ENCODE data around the gene IRF7.
"Not testable (repeated sequence)": the region's sequence is repeated elsewhere in the genome, so short reads cannot be mapped to it uniquely, and the experiment has no call there.

The IRF7 gene

DNA sequence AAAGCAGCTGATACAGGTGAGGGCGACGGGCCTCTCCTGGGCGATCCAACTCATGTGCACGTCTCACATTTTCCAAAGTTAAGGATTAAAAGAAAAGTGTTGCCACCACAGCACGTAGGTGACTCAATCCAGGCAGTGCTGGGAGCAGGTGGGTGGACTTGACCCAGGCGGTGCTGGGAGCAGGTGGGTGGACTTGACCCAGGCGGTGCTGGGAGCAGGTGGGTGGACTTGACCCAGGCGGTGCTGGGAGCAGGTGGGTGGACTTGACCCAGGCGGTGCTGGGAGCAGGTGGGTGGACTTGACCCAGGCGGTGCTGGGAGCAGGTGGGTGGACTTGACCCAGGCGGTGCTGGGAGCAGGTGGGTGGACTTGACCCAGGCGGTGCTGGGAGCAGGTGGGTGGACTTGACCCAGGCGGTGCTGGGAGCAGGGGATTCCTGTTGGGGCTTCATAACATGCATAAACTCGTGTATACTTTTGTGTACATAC lies 32.0 kb upstream of the IRF7 start:
- not testable (repeated sequence) for H3K36me3 Mint-ChIP-seq; H3K4me3 Mint-ChIP-seq; H3K9me3 Mint-ChIP-seq (ENCODE audit: low read depth); H3K4me1 Mint-ChIP-seq (ENCODE audit: low read depth); H3K27me3 Mint-ChIP-seq; H3K27ac Mint-ChIP-seq

DNA sequence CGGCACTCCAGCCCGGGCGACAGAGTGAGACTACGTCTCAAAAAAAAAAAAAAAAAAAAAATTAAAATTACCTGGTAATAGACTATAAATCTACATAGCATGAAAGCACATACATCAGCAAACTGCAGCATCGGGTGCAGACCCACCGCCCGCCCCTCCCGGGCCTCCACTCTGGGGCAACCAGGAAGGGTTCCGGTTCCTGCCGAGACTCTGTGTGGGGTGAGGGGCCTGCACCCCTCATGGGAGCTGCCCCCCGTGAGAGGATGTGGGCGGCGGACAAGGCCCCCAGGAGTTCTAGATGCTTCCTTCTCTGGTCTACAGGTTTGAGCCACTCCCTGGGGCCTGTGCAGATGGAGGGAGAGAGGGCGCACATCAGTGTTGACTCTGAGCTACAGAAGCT lies 30.5 kb upstream of the IRF7 start:
- Mint-ChIP-seq H3K27ac (no peak overlapping the region), H3K36me3 (no peaks in the 10 kb centered on the region), H3K9me3 (ENCODE audit: low read depth) (no peaks in the 10 kb centered on the region), H3K4me3 (no peak overlapping the region), H3K27me3 (no peaks in the 10 kb centered on the region), H3K4me1 (ENCODE audit: low read depth) (peaks cover 2% of the 10 kb centered on the region)

DNA sequence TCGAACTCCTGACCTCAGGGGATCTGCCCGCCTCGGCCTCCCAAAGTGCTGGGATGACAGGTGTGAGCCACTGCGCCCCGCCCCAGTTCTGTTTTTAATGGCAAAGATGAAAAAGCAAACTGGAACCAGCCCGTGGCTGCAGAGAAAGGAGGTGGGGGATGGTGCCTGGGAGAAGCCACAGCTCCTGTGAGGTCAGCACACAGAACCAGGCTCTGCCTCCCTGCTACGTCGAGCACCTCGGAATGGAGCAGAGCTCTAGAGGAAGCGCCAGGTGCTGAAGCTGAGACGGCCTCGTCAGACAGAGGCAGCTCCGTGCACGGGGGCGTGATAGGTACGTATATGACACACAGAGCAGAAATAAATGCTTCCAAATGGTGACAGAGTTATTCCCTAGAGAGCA lies 29.8 kb upstream of the IRF7 start:
- Mint-ChIP-seq H3K9me3 (ENCODE audit: low read depth) (no peaks in the 10 kb centered on the region), H3K4me1 (ENCODE audit: low read depth) (peaks cover 2% of the 10 kb centered on the region), H3K27ac (no peak overlapping the region), H3K36me3 (no peaks in the 10 kb centered on the region), H3K4me3 (no peak overlapping the region), H3K27me3 (no peaks in the 10 kb centered on the region)

DNA sequence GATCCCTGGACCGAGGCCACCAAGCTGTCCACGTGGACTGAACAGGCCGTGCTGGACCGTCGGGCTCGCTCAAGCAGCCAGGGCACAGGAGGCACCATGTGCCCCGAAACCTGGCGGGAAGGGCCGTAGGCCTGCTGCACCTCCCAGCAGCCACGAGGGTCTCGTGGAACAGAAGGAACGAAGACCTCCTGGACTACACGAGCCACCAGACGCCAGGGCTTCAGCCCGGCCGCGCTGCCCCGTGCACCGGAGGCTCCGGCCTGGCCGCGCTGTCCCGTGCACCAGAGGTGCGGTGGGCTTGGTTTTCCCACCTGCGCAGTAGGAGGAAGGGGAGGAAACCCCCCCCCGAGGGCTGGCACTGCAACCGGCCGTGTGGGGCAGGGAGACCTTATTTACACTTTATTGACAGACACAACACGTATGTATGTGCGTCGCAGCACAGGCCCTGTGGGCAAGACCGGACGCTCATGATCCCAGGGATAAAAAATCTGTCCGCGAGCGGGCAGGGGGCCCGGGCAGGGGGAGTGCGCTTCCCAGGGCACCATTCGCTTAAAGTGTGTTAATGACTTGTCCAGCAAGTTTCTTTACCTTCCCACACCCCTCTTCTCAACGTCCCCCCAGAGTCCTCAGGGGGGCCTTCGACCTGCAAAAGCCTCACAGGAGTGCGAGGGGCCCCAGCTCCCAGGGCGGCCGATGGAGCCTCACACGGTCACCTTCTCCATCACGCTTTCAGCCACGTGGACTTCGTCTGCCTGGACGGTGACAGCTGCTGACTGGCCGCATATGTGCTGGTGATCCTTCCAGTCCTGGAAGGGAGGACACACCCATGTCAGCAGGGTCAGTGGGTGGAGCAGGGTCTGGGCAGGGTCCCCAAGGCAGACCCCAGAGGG lies 28.3 kb upstream of the IRF7 start:
- no peaks in the 10 kb centered on the region for H3K9me3 Mint-ChIP-seq (ENCODE audit: low read depth)
- H3K4me3 Mint-ChIP-seq, result no peak overlapping the region
- peaks cover 5% of the 10 kb centered on the region for H3K4me1 Mint-ChIP-seq (ENCODE audit: low read depth)
- H3K27me3 Mint-ChIP-seq, result no peaks in the 10 kb centered on the region
- no peak overlapping the region for H3K27ac Mint-ChIP-seq
- no peaks in the 10 kb centered on the region for H3K36me3 Mint-ChIP-seq

DNA sequence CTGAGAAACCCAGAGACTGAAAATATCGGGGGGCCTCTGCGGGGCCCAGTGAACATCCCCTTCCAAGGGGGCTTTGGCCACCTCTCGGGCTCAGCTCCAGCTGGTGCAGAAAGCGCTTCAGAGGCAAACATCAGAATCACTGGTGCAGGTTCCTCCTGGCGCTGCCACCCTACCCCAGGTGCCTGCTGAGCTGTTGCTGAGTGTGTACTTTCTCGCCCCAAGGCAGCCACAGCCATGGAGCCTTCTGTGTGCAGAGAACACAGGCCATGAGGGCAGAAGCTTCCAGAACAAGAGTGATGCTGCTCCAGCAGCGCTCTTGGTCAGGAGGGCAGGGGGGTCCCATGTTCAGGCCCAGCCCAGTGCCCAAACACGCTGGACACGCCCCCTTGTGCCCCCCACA lies 27.6 kb upstream of the IRF7 start:
- peaks cover 10% of the 10 kb centered on the region for H3K4me1 Mint-ChIP-seq (ENCODE audit: low read depth)
- H3K9me3 Mint-ChIP-seq (ENCODE audit: low read depth), result no peaks in the 10 kb centered on the region
- H3K4me3 Mint-ChIP-seq, result no peak overlapping the region
- H3K36me3 Mint-ChIP-seq, result no peaks in the 10 kb centered on the region
- peaks cover 2% of the 10 kb centered on the region for H3K27me3 Mint-ChIP-seq
- H3K27ac Mint-ChIP-seq, result no peak overlapping the region

DNA sequence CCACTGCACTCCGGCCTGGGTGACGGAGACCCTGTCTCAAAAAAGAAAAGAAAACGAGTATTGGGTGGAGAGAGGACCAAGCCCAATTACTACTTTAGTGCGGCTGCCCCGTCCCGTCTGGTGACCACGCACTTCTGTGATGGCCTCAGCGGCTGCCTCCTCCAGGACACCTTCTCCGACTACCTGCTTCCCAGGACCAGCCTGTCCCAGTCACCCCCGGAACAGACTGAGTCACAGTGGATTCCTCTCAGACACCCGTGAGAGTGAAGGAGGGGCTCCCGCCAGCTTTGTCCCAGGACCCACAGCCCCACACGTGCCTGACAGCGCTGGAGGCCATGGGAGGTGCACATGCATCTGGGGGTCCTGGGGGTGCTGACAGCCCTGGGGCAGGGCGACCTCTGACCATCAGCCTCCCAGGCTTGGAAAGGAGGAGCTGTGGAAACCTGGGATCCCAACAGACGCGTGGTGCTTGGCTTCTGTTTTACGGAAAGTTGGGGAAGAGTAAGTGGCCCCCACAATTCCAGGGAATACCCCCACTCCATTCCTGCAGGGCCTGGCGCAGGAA lies 26.1 kb upstream of the IRF7 start:
- H3K27me3 Mint-ChIP-seq, result peaks cover 3% of the 10 kb centered on the region
- H3K36me3 Mint-ChIP-seq, result no peaks in the 10 kb centered on the region
- no peaks in the 10 kb centered on the region for H3K9me3 Mint-ChIP-seq (ENCODE audit: low read depth)
- peaks cover 13% of the 10 kb centered on the region for H3K4me1 Mint-ChIP-seq (ENCODE audit: low read depth)
- H3K27ac Mint-ChIP-seq, result no peak overlapping the region
- no peak overlapping the region for H3K4me3 Mint-ChIP-seq

DNA sequence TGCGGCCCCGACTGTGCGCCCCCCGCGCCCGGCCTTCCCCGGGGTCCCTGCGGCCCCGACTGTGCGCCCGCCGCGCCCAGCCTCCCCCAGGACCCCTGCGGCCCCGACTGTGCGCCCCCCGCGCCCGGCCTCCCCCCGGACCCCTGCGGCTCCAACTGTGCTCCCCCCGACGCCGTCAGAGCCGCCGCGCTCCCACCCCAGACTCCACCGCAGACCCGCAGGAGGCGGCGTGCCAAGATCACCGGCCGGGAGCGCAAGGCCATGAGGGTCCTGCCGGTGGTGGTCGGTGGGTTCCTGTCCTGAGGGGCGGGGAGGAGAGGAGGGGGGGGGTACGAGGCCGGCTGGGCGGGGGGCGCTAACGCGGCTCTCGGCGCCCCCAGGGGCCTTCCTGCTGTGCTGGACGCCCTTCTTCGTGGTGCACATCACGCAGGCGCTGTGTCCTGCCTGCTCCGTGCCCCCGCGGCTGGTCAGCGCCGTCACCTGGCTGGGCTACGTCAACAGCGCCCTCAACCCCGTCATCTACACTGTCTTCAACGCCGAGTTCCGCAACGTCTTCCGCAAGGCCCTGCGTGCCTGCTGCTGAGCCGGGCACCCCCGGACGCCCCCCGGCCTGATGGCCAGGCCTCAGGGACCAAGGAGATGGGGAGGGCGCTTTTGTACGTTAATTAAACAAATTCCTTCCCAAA lies 24.4 kb upstream of the IRF7 start:
- peaks cover 3% of the 10 kb centered on the region for H3K27me3 Mint-ChIP-seq
- H3K36me3 Mint-ChIP-seq, result no peaks in the 10 kb centered on the region
- peak overlapping the region; percentile 66 for H3K4me3 Mint-ChIP-seq
- peaks cover 11% of the 10 kb centered on the region for H3K4me1 Mint-ChIP-seq (ENCODE audit: low read depth)
- peak overlapping the region; percentile 28 for H3K27ac Mint-ChIP-seq
- no peaks in the 10 kb centered on the region for H3K9me3 Mint-ChIP-seq (ENCODE audit: low read depth)

DNA sequence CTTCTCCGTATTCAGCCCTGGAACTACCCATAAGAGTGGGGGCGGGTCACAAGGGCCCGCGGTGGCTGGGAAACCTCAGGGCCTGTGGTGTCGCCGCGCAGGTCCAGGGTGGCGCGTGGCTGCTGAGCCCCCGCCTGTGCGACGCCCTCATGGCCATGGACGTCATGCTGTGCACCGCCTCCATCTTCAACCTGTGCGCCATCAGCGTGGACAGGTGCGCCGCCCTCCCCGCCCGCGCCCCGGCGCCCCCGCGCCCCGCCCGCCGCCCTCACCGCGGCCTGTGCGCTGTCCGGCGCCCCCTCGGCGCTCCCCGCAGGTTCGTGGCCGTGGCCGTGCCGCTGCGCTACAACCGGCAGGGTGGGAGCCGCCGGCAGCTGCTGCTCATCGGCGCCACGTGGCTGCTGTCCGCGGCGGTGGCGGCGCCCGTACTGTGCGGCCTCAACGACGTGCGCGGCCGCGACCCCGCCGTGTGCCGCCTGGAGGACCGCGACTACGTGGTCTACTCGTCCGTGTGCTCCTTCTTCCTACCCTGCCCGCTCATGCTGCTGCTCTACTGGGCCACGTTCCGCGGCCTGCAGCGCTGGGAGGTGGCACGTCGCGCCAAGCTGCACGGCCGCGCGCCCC lies 23.7 kb upstream of the IRF7 start:
- no peak overlapping the region for H3K4me3 Mint-ChIP-seq
- H3K27ac Mint-ChIP-seq, result no peak overlapping the region
- H3K36me3 Mint-ChIP-seq, result no peaks in the 10 kb centered on the region
- peaks cover 3% of the 10 kb centered on the region for H3K27me3 Mint-ChIP-seq
- peaks cover 11% of the 10 kb centered on the region for H3K4me1 Mint-ChIP-seq (ENCODE audit: low read depth)
- no peaks in the 10 kb centered on the region for H3K9me3 Mint-ChIP-seq (ENCODE audit: low read depth)

DNA sequence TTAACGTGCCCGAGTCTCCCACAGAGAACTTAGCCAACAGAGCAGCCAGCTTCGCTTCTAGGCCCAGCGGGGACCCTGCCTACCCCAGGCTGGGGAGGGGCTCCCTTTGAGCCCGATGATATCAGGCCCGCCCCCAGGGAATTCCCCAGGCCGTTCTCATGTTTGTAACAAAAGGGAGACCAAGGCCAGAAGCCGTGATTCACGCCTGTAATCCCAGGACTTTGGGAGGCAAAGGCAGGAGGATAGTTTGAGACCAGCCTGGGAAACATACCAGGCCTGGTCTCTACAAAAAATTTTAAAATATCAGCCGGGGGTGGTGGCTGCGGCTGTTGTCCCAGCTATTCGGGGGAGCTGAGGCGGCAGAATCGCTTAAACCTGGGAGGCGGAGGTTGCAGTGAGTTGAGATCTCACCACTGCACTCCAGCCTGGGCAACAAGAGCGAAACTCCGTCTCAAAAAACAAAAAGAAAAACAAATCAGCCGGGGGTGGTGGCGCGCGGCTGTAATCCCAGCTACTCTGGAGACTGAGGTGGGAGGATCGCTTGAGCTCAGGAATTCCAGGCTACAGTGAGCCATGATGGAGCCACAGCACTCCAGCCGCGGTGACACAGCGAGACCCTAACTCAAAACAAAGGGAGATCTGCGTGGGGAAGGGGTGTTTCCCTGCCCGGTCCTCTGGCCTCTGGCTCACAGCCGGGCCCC lies 23.0 kb upstream of the IRF7 start:
- no peaks in the 10 kb centered on the region for H3K36me3 Mint-ChIP-seq
- no peaks in the 10 kb centered on the region for H3K9me3 Mint-ChIP-seq (ENCODE audit: low read depth)
- H3K27me3 Mint-ChIP-seq, result peaks cover 3% of the 10 kb centered on the region
- no peak overlapping the region for H3K27ac Mint-ChIP-seq
- peak overlapping the region; percentile 35 for H3K4me3 Mint-ChIP-seq
- peaks cover 11% of the 10 kb centered on the region for H3K4me1 Mint-ChIP-seq (ENCODE audit: low read depth)

DNA sequence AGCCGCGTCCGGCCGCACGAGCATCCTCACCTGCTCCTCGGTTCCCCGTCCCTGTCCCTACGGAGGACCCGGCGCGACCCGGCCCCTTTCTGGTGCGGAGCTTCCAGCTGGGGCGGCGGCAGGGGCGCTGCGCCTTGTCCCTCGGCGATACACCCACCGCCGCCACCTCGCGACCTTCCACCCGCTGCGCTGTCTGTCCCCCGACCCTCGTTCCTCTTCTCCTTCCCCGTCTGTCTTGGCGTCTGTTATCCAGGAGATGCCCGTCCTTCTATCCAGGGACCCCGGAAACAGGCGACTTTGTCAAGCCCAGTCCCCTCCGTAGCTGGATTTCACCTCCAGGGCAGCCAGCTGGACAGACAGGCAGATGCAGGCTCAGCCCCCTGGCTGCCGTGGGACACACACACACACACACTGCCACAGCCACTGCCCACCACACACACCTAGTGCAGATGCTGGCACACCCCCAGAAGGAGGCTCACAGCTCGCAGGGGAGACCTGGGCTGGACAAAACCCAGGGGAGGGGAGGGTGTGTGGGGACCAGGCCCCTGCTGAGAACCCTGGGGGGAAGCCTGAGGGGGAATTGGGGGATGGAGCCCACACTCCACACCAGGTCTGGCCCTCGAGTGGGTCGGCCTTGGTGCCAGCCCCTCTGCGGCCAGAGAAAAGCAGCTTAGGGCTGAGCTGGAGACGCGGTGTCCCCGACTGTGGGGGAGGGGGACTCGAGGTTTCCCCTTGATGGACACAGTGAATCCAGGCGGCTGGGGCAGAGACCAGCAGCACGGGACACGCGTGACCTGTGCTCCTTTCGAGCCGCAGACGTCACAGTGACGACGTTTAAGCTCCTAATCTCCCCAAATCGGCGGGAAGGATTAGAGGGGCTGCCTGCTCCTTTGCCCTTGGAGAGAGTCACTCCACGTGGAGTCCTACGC lies 22.1 kb upstream of the IRF7 start:
- Mint-ChIP-seq H3K9me3 (ENCODE audit: low read depth) (no peaks in the 10 kb centered on the region), H3K27me3 (peaks cover 3% of the 10 kb centered on the region), H3K36me3 (no peaks in the 10 kb centered on the region), H3K4me1 (ENCODE audit: low read depth) (peaks cover 11% of the 10 kb centered on the region), H3K4me3 (peak overlapping the region; percentile 46), H3K27ac (no peak overlapping the region)

DNA sequence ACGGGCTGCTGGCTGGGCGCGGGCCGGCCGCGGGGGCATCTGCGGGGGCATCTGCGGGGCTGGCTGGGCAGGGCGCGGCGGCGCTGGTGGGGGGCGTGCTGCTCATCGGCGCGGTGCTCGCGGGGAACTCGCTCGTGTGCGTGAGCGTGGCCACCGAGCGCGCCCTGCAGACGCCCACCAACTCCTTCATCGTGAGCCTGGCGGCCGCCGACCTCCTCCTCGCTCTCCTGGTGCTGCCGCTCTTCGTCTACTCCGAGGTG lies 21.5 kb upstream of the IRF7 start:
- Mint-ChIP-seq H3K9me3 (ENCODE audit: low read depth) (no peaks in the 10 kb centered on the region), H3K27ac (no peak overlapping the region), H3K4me1 (ENCODE audit: low read depth) (peaks cover 11% of the 10 kb centered on the region), H3K36me3 (no peaks in the 10 kb centered on the region), H3K4me3 (peak overlapping the region; percentile 46), H3K27me3 (peaks cover 3% of the 10 kb centered on the region)

DNA sequence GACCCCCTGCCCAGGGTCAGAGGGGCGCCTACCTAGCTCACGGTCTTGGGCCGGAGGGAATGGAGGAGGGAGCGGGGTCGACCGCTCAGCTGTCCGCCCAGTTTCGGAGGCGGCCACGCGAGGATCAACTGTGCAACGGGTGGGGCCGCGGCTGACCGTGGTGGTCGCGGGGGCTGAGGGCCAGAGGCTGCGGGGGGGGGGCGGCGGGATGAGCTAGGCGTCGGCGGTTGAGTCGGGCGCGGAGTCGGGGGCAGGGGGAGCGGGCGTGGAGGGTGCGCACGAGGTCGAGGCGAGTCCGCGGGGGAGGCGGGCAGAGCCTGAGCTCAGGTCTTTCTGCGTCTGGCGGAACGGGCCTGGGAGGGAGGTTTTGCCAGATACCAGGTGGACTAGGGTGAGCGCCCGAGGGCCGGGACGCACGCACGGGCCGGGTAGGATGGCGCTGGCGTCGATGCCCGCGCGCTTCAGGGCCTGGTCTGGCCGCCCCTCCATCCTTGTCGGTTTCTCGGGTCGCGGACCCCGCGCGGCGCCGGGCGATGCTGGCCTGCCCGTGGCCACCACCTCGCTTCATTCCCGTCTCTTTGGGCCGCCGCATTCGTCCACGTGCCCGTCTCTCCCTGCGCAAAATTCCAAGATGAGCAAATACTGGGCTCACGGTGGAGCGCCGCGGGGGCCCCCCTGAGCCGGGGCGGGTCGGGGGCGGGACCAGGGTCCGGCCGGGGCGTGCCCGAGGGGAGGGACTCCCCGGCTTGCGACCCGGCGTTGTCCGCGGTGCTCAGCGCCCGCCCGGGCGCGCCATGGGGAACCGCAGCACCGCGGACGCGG lies 21.0 kb upstream of the IRF7 start, which contains the start of gene DRD4:
Gene DRD4 (plus strand): TSS at position 759 of the 822 bp plus-strand sequence. CDS start 36 bp downstream, at position 795.
- peak within 1 kb of the TSS; percentile 46 for H3K4me3 Mint-ChIP-seq
- no peaks in the 10 kb centered on the region for H3K9me3 Mint-ChIP-seq (ENCODE audit: low read depth)
- H3K36me3 Mint-ChIP-seq, result no peaks in the 10 kb centered on the region
- peaks cover 11% of the 10 kb centered on the region for H3K4me1 Mint-ChIP-seq (ENCODE audit: low read depth)
- no peak within 1 kb of the TSS for H3K27ac Mint-ChIP-seq
- H3K27me3 Mint-ChIP-seq, result peaks cover 3% of the 10 kb centered on the region

DNA sequence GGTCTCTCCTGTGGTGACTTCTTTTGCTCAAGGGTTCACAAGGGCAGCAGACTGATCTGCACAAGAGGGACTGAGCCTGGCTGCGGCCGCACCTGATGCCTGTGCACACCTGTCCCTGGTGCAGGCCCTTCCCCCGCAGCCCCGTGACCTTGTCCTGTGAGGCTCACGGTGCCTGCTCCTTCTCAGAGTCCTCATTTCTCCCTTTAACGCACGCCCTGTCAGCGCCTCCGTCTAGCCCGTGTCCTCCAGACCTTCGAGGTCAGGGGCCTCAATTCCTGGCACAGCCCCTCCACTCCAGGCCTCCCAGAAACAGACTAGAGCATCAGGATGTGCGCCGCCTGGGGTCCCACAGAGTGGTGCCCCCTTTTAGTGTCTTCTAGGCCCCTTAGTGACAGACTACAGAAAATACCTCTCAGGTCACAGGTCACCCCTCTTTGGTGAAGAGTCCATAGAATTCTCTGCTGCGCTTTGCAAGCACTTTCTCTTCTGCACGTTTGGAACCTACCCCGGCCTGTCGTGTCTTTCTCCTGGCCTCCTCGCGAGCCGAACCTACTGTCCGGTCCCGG lies 20.3 kb upstream of the IRF7 start:
- Mint-ChIP-seq H3K4me1 (ENCODE audit: low read depth) (peaks cover 11% of the 10 kb centered on the region), H3K27ac (no peak overlapping the region), H3K4me3 (peak overlapping the region; percentile 30), H3K27me3 (peaks cover 3% of the 10 kb centered on the region), H3K36me3 (no peaks in the 10 kb centered on the region), H3K9me3 (ENCODE audit: low read depth) (no peaks in the 10 kb centered on the region)
